Mesothelial cell of epicardium (in vitro differentiated cells): ENCODE data around the gene HOXB9. TPM values are rescaled to one million over a fixed set of nuclear protein-coding genes. Genes with fewer than 3 reads are reported as not detected.

Experiments used
- DNase-seq, 2 experiments: peaks; one replicate each; pipeline ENCODE4 v3.0.0; 2021; ENCODE audit warnings: low spot score in 2 of 2; ENCODE audit not compliant: unreplicated experiment in 2 of 2
- H3K27ac Mint-ChIP-seq: 2 replicates; pipeline ENCODE4 v1.8.0; 2021; ENCODE audit warnings: mixed read lengths
- H3K27me3 Mint-ChIP-seq: 2 replicates; pipeline ENCODE4 v1.8.0; 2021; ENCODE audit warnings: low read depth, mixed read lengths
- H3K36me3 Mint-ChIP-seq: 2 replicates; pipeline ENCODE4 v1.8.0; 2021; ENCODE audit warnings: mixed read lengths
- H3K4me1 Mint-ChIP-seq: 2 replicates; pipeline ENCODE4 v1.8.0; 2021; ENCODE audit warnings: mixed read lengths
- H3K4me3 Mint-ChIP-seq: 2 replicates; pipeline ENCODE4 v1.8.0; 2021; ENCODE audit warnings: mild to moderate bottlenecking, moderate library complexity, mixed read lengths
- H3K9me3 Mint-ChIP-seq: 2 replicates; pipeline ENCODE4 v1.8.0; 2021; ENCODE audit warnings: mixed read lengths
- CTCF ChIP-seq: fragments of 200-600 bp; sonication (generic); IDR thresholded peaks from one replicate; pipeline ENCODE4 v1.5.0; 2021; ENCODE audit warnings: antibody characterized with exemption; ENCODE audit not compliant: unreplicated experiment
- total RNA-seq: library from RNA; stranded (reverse); gene quantifications from 3 replicates; pipeline ENCODE4 v1.2.1, GENCODE V29; 2021

HOXB9 gene
- total RNA-seq, 1 donor from 2014 or later, result 35.4 TPM

GRCh38 chr17:48595278-48595999 lies 30.7 kb downstream of the HOXB9 start:
- TF ChIP-seq CTCF, result no peak
- DNase-seq, result no peak
- Mint-ChIP-seq H3K36me3 (peaks cover 22% of the 10 kb centered on the region), H3K4me3 (peak overlapping the region; percentile 90), H3K4me1 (peaks cover 68% of the 10 kb centered on the region), H3K27ac (peak overlapping the region; percentile 100), H3K9me3 (no peaks in the 10 kb centered on the region), H3K27me3 (no peaks in the 10 kb centered on the region)

- H3K9me3 Mint-ChIP-seq, result no peaks in the 10 kb centered on the region
- H3K4me1 Mint-ChIP-seq, result peaks cover 64% of the 10 kb centered on the region
- peaks cover 22% of the 10 kb centered on the region for H3K36me3 Mint-ChIP-seq
- peak overlapping the region; percentile 90 for H3K4me3 Mint-ChIP-seq
- no peaks in the 10 kb centered on the region for H3K27me3 Mint-ChIP-seq
- TF ChIP-seq CTCF, result no peak
- peak overlapping the region; percentile 100 for H3K27ac Mint-ChIP-seq
- DNase-seq, result no peak
Measured at GRCh38 chr17:48594538-48595277, 31.4 kb downstream of the HOXB9 start.

- Mint-ChIP-seq H3K36me3 (peaks cover 22% of the 10 kb centered on the region), H3K4me3 (peak overlapping the region; percentile 90), H3K27me3 (no peaks in the 10 kb centered on the region), H3K27ac (peak overlapping the region; percentile 100), H3K4me1 (peaks cover 56% of the 10 kb centered on the region), H3K9me3 (no peaks in the 10 kb centered on the region)
- DNase-seq, result peak; percentile 81 to 96
- TF ChIP-seq CTCF, result peak; percentile 94
Measured at GRCh38 chr17:48593840-48594537, 32.2 kb downstream of the HOXB9 start.

GRCh38 chr17:48593126-48593829 lies 32.9 kb downstream of the HOXB9 start, which contains the start of gene HOXB5:
TSS of gene HOXB5 (minus strand) at chr17:48593779. CDS start at chr17:48593682, 97 bp downstream.
- Mint-ChIP-seq H3K4me3 (peak within 1 kb of the TSS; percentile 90), H3K27me3 (no peaks in the 10 kb centered on the region), H3K4me1 (peaks cover 49% of the 10 kb centered on the region), H3K36me3 (peaks cover 22% of the 10 kb centered on the region), H3K27ac (peak within 1 kb of the TSS; percentile 100), H3K9me3 (no peaks in the 10 kb centered on the region)
- DNase-seq, result peak in 1 of 2 experiments; percentile 67
- no peak for TF ChIP-seq CTCF

- Mint-ChIP-seq H3K27ac (peak overlapping the region; percentile 100), H3K4me1 (peaks cover 48% of the 10 kb centered on the region), H3K4me3 (peak overlapping the region; percentile 90), H3K9me3 (no peaks in the 10 kb centered on the region), H3K27me3 (no peaks in the 10 kb centered on the region), H3K36me3 (peaks cover 26% of the 10 kb centered on the region)
- no peak for TF ChIP-seq CTCF
- no peak for DNase-seq
Measured at GRCh38 chr17:48592577-48592976, 33.6 kb downstream of the HOXB9 start.
